ENCODE results near the gene MINDY2. TPM values are rescaled to one million over a fixed set of nuclear protein-coding genes. Genes with fewer than 3 reads are reported as not detected.

Gene MINDY2
- total and polyA plus RNA-seq, 2 of the 8 experiments (the other 6 are each of a cell fraction or from before 2014, with no cell fraction given), result 3.1 to 25.7 TPM

DNA sequence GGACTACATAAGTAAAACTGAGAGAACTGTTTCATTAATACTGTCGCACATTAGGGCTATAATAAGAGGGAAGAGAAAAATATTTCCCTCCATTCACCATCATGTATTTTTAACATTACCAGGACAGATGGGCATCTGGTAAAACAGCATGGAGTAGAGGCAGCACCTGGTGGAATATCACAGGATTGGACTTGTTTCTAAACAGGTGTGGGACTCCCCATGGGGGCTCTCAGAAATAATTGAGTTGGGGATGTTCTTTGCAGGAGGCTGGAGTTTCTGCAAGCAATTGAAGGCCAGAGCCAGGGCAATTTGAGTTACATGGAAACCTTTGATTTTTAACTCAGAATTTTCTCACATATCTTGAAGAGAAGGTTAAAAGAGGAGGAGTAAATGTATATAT, 8.4 kb upstream of the MINDY2 start:
- no peak for FAIRE-seq
- H2AFZ ChIP-seq (ENCODE audit: low read length), result no peak overlapping the region
- H3K79me1 ChIP-seq (ENCODE audit: low read depth, low read length), result no peaks in the 10 kb centered on the region
- H3K4ac ChIP-seq (replicated peaks; ENCODE audit: insufficient read length, low read depth, low read length), result no peak overlapping the region
- H3K14ac ChIP-seq (ENCODE audit: insufficient read length), result no peak overlapping the region
- H4K20me1 ChIP-seq (replicated peaks in 1 of 2; ENCODE audit: control insufficient read depth in 1 of 2, insufficient read depth in 2 of 2, low read length in 2 of 2), result no peaks in the 10 kb centered on the region
- no peaks in the 10 kb centered on the region for H3K27me3 ChIP-seq (replicated peaks in 1 of 4; ENCODE audit: control insufficient read depth in 3 of 4, extremely low read depth in 1 of 4, insufficient read depth in 3 of 4, low read length in 3 of 4)
- H2BK5ac ChIP-seq (ENCODE audit: low read depth, low read length), result no peak overlapping the region
- DNase-seq (ENCODE audit: low read depth in 1 of 2, low spot score in 2 of 2), result no peak
- H3K9ac ChIP-seq (replicated peaks in 1 of 4; ENCODE audit: extremely low read depth in 1 of 4, low read depth in 3 of 4, low read length in 3 of 4), result no peak overlapping the region
- no peak overlapping the region for H3K23ac ChIP-seq (ENCODE audit: insufficient read length)
- H3K36me3 ChIP-seq (ENCODE audit: control insufficient read depth in 2 of 4, insufficient read depth in 4 of 4, low read length in 3 of 4), result no peaks in the 10 kb centered on the region
- H2BK12ac ChIP-seq (ENCODE audit: low read depth, low read length), result no peak overlapping the region
- H3K56ac ChIP-seq (replicated peaks; ENCODE audit: insufficient read length, low read depth, low read length), result no peak overlapping the region
- no peak overlapping the region for H2BK120ac ChIP-seq (replicated peaks; ENCODE audit: low read depth, low read length)
- TF ChIP-seq, protein P1, sequence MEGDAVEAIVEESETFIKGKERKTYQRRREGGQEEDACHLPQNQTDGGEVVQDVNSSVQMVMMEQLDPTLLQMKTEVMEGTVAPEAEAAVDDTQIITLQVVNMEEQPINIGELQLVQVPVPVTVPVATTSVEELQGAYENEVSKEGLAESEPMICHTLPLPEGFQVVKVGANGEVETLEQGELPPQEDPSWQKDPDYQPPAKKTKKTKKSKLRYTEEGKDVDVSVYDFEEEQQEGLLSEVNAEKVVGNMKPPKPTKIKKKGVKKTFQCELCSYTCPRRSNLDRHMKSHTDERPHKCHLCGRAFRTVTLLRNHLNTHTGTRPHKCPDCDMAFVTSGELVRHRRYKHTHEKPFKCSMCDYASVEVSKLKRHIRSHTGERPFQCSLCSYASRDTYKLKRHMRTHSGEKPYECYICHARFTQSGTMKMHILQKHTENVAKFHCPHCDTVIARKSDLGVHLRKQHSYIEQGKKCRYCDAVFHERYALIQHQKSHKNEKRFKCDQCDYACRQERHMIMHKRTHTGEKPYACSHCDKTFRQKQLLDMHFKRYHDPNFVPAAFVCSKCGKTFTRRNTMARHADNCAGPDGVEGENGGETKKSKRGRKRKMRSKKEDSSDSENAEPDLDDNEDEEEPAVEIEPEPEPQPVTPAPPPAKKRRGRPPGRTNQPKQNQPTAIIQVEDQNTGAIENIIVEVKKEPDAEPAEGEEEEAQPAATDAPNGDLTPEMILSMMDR (IDR thresholded peaks at IDR 0.05; ENCODE audit: control extremely low read depth in 1 of 3, insufficient read depth in 1 of 3, low read depth in 1 of 3, low read length in 3 of 3), result no peak
- TF ChIP-seq GTF2F1 (IDR thresholded peaks at IDR 0.05; ENCODE audit: borderline replicate concordance, low read depth, low read length), result no peak
- TF ChIP-seq, protein P2, sequence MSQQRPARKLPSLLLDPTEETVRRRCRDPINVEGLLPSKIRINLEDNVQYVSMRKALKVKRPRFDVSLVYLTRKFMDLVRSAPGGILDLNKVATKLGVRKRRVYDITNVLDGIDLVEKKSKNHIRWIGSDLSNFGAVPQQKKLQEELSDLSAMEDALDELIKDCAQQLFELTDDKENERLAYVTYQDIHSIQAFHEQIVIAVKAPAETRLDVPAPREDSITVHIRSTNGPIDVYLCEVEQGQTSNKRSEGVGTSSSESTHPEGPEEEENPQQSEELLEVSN (IDR thresholded peaks at IDR 0.05), result no peak
- no peak overlapping the region for H3K4me3 ChIP-seq (ENCODE audit: extremely low read depth in 1 of 4, insufficient read depth in 2 of 4, low read depth in 3 of 4, low read length in 4 of 4)
- 92% methylated on average over 1 of the region's 1 CpG; no CpG with 5 or more reads in 1 of the 2 experiments for WGBS, 2 experiments (ENCODE audit: extremely low coverage in 1 of 2, insufficient coverage in 1 of 2, insufficient read length in 1 of 2, insufficient replicate concordance in 2 of 2, low coverage in 1 of 2, low lambda C conversion rate in 2 of 2, missing lambda C conversion rate in 1 of 2)
- H3K18ac ChIP-seq (ENCODE audit: extremely low read depth, low read length), result no peak overlapping the region
- H3K4me2 ChIP-seq (ENCODE audit: insufficient read depth in 1 of 2, low read depth in 2 of 2, low read length in 2 of 2), result no peak overlapping the region
- ChIA-PET POLR2A (ENCODE audit: partially characterized antibody) (no interaction called here), CTCF (ENCODE audit: partially characterized antibody) (interaction anchor here (1.0 kb wide), 1 partner anchor 521 kb away, joined by 3 read pairs; no protein-coding TSS in a partner anchor)
- H3K79me2 ChIP-seq (ENCODE audit: control insufficient read depth in 1 of 2, insufficient read depth in 2 of 2, low read length in 2 of 2), result no peaks in the 10 kb centered on the region
- H4K5ac ChIP-seq (ENCODE audit: insufficient read length, low read depth, low read length), result no peak overlapping the region
- no peak overlapping the region for H3K27ac ChIP-seq (ENCODE audit: low read depth, low read length)
- H3K23me2 ChIP-seq (ENCODE audit: low read depth, low read length), result no peaks in the 10 kb centered on the region
- H4K91ac ChIP-seq (replicated peaks; ENCODE audit: insufficient read length, low read length), result no peak overlapping the region
- H2BK15ac ChIP-seq (ENCODE audit: low read length), result no peak overlapping the region
- H2BK20ac ChIP-seq (ENCODE audit: low read length), result no peak overlapping the region
- H4K8ac ChIP-seq (ENCODE audit: extremely low read depth, insufficient read depth, low read length), result no peak overlapping the region
- no peaks in the 10 kb centered on the region for H3K9me3 ChIP-seq (ENCODE audit: insufficient read depth in 2 of 2, low read depth in 1 of 2, low read length in 1 of 2)
- no peaks in the 10 kb centered on the region for H3K4me1 ChIP-seq (replicated peaks in 1 of 4; ENCODE audit: control insufficient read depth in 3 of 4, insufficient read depth in 4 of 4, low read length in 3 of 4)
- no peak overlapping the region for H2AK5ac ChIP-seq (ENCODE audit: low read depth, low read length)

Measured in H1 (cell line).